Endothelial cell of umbilical vein (primary cell): ENCODE results near the gene LIMS3.
"Not testable (repeated sequence)": the region's sequence is repeated elsewhere in the genome, so short reads cannot be mapped to it uniquely, and the experiment has no call there.

Experiments
- CTCF ChIP-seq, 2 donors: IDR thresholded peaks; 1 replicate in 1 of 2; 2 replicates in 1 of 2; pipeline ENCODE4 v1.5.1; 2011; ENCODE audit warnings: low read length in 2 of 2, mild to moderate bottlenecking in 2 of 2, moderate library complexity in 2 of 2, control low read depth in 1 of 2, inconsistent platforms in 1 of 2, low read depth in 1 of 2; ENCODE audit not compliant: insufficient read depth in 1 of 2; ENCODE audit errors: extremely low read depth in 1 of 2
- FOS ChIP-seq: IDR thresholded peaks from 2 replicates; pipeline ENCODE4 v1.6.1; 2011; ENCODE audit warnings: mild to moderate bottlenecking, low read length, moderate library complexity, borderline replicate concordance; ENCODE audit not compliant: insufficient read depth
- POLR2A ChIP-seq: IDR thresholded peaks from 2 replicates; pipeline ENCODE4 v1.6.1; 2012; ENCODE audit warnings: low read depth, mild to moderate bottlenecking, control low read depth, low read length

GRCh38 chr2:109969864-109970263 lies 71.4 kb downstream of the LIMS3 start:
- TF ChIP-seq POLR2A; CTCF (IDR thresholded peaks at IDR 0.05; ENCODE audit: extremely low read depth in 1 of 2, insufficient read depth in 1 of 2, low read depth in 1 of 2, low read length in 2 of 2); FOS: not testable (repeated sequence)
